BLaER1 (cell line): Measurements from ENCODE around the gene ASAP3.

Source experiments
- H3K27ac ChIP-seq: shearing (Covaris generic); formaldehyde crosslinking; 2 replicates; pipeline ENCODE4 v1.8.1; 2022
- H3K27me3 ChIP-seq: shearing (Covaris generic); formaldehyde crosslinking; 2 replicates; pipeline ENCODE4 v1.8.1; 2022
- H3K36me3 ChIP-seq: shearing (Covaris generic); formaldehyde crosslinking; 2 replicates; pipeline ENCODE4 v1.8.1; 2022
- H3K4me1 ChIP-seq: shearing (Covaris generic); formaldehyde crosslinking; 2 replicates; pipeline ENCODE4 v1.8.1; 2022
- H3K4me2 ChIP-seq: shearing (Covaris generic); formaldehyde crosslinking; 2 replicates; pipeline ENCODE4 v1.8.1; 2022
- H3K4me3 ChIP-seq: shearing (Covaris generic); formaldehyde crosslinking; 2 replicates; pipeline ENCODE4 v1.8.1; 2022
- H3K9ac ChIP-seq: shearing (Covaris generic); formaldehyde crosslinking; 2 replicates; pipeline ENCODE4 v1.8.1; 2022
- H3K9me3 ChIP-seq: shearing (Covaris generic); formaldehyde crosslinking; 2 replicates; pipeline ENCODE4 v1.8.1; 2022
- H4K20me1 ChIP-seq: shearing (Covaris generic); formaldehyde crosslinking; 2 replicates; pipeline ENCODE4 v1.8.1; 2022
- Cebpa-rat ChIP-seq: shearing (Covaris generic); IDR thresholded peaks from 2 replicates; pipeline ENCODE4 v1.8.1; 2022

Gene ASAP3

DNA sequence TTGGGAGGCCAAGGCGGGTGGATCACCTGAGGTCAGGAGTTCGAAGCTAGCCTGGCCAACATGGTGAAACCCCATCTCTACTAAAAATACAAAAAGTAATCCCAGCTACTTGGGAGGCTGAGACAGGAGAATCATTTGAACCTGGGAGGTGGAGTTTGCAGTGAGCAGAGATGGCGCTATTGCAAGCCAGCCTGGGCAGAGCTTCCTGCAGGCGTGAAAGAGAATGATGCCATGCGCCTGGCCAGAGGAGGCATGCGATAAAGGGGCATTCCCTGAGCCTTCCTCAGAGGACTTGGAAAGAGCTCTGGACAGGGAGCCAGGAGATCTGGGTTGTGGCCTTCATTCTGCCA lies 43.9 kb upstream of the ASAP3 start:
- no peak; the same call in 1 of the 2 replicates for TF ChIP-seq Cebpa-rat
- Histone ChIP-seq H3K36me3 (peaks cover 35% of the 10 kb centered on the region), H3K4me3 (peak overlapping the region; percentile 91), H3K27me3 (no peaks in the 10 kb centered on the region), H3K27ac (peak overlapping the region; percentile 100), H3K4me2 (peak overlapping the region; percentile 94), H3K4me1 (peaks cover 89% of the 10 kb centered on the region), H4K20me1 (peaks cover 25% of the 10 kb centered on the region; the same call in 1 of the 2 replicates), H3K9ac (peak overlapping the region; percentile 99), H3K9me3 (no peaks in the 10 kb centered on the region)

DNA sequence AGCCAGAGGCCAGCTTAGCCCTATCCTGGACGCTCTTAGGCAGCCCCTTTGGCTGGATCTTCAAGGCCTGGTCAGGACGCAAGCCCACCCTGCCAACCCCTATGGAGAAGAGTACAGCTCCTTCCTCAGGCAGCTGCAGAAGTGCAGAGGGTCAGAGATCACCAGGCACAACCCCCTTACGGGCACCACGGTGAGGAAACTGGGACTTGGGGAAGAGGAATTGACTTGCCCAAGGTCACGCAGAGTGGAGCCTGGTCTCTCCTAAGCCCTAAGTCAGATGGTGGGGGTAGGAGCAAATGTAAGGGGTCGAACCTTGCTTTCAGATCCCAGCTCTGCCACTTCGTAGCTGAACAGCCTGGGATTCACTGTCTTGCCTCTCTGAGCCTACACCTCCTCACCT lies 43.4 kb upstream of the ASAP3 start:
- no peaks in the 10 kb centered on the region for H3K9me3 ChIP-seq
- no peaks in the 10 kb centered on the region for H3K27me3 ChIP-seq
- peak overlapping the region; percentile 99 for H3K9ac ChIP-seq
- peaks cover 30% of the 10 kb centered on the region; the same call in 1 of the 2 replicates for H4K20me1 ChIP-seq
- H3K27ac ChIP-seq: peak overlapping the region; percentile 100
- peaks cover 89% of the 10 kb centered on the region for H3K4me1 ChIP-seq
- H3K4me2 ChIP-seq: peak overlapping the region; percentile 94
- H3K4me3 ChIP-seq: peak overlapping the region; percentile 91
- peaks cover 40% of the 10 kb centered on the region for H3K36me3 ChIP-seq
- TF ChIP-seq Cebpa-rat: no peak

DNA sequence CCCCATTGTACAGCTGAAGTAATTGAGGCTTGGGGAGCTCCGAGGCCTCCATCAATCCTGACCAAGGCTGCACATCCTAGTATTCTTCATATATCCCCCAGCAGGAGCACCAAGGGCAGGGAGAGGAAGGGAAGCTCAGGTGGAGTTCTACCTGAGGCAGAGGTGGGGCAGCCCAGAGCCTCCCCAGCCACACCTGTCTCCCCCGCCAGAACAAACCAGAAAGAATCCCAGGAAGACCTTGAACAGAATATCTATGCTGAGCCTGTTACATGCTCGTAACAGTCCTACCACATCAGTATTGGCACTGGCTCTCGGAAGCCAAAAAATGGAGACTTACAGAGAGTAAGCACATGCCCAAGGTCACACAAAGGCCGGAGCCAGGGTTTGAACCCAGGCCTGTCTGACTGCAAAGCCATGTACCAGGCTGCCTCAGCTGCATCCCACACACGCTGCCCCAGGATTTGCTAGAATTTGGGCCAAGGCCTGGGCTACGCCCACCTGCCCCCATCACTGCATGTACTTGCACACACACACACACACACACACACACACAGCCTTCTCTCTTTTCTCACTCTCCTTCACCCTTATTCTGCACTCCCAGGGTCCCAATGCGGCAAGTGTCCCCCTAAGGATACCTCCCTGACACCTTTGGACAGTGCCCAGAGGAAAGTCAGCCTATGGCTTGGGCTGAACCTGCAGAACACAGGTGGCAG lies 42.5 kb upstream of the ASAP3 start:
- peak overlapping the region; percentile 100 for H3K27ac ChIP-seq
- no peaks in the 10 kb centered on the region for H3K9me3 ChIP-seq
- peak overlapping the region; percentile 91 for H3K4me3 ChIP-seq
- H3K36me3 ChIP-seq: peaks cover 49% of the 10 kb centered on the region
- H3K4me1 ChIP-seq: peaks cover 89% of the 10 kb centered on the region
- H3K9ac ChIP-seq: peak overlapping the region; percentile 99
- H3K27me3 ChIP-seq: no peaks in the 10 kb centered on the region
- TF ChIP-seq Cebpa-rat: no peak
- H3K4me2 ChIP-seq: peak overlapping the region; percentile 94
- peaks cover 39% of the 10 kb centered on the region; the same call in 1 of the 2 replicates for H4K20me1 ChIP-seq

GRCh38 chr1:23525558-23526250 lies 41.7 kb upstream of the ASAP3 start:
- no peak for TF ChIP-seq Cebpa-rat
- Histone ChIP-seq H4K20me1 (peaks cover 46% of the 10 kb centered on the region), H3K9ac (peak overlapping the region; percentile 99), H3K4me2 (peak overlapping the region; percentile 94), H3K27ac (peak overlapping the region; percentile 100), H3K36me3 (peaks cover 57% of the 10 kb centered on the region), H3K9me3 (no peaks in the 10 kb centered on the region), H3K4me3 (peak overlapping the region; percentile 91), H3K27me3 (no peaks in the 10 kb centered on the region), H3K4me1 (peaks cover 94% of the 10 kb centered on the region)

DNA sequence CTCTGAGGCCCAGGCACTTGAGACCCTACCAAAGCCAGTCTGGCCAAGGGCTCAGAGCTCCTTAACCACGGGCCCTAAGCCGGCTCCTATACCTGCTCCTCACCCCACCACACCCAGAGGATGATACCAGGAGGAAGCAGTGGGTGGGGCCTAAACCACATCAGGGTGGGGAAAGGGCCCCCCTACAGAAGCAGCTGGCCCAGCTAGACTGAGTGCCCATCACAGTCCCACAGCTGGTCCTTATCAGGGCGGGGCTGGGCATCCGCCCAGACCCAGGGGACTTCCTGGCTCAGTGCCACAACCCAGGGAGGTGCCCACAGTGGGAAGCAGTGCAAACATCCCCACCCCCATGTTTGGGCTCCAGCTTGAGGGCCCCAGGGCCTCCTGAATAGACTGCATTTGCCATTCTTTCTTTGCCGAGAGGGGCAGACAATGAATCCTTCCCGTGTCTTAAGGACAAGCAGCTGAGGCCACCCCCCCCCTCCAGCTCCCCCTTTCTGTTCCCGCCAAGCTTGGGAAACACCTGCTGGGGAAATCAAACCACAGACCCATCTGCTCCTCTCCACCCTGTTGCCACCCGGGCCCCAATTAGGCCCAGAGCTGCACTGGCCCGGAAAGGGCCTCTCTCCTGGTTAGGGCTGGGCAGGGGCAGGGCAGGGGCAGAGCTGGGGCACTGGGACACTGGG lies 40.9 kb upstream of the ASAP3 start:
- Histone ChIP-seq H3K9ac (peak overlapping the region; percentile 99), H3K4me2 (peak overlapping the region; percentile 94), H4K20me1 (peaks cover 52% of the 10 kb centered on the region), H3K4me3 (peak overlapping the region; percentile 91), H3K36me3 (peaks cover 65% of the 10 kb centered on the region), H3K4me1 (peaks cover 94% of the 10 kb centered on the region), H3K27me3 (no peaks in the 10 kb centered on the region), H3K27ac (peak overlapping the region; percentile 100), H3K9me3 (no peaks in the 10 kb centered on the region)
- no peak for TF ChIP-seq Cebpa-rat

- no peaks in the 10 kb centered on the region for H3K27me3 ChIP-seq
- H3K4me1 ChIP-seq: peaks cover 89% of the 10 kb centered on the region
- H3K9me3 ChIP-seq: no peaks in the 10 kb centered on the region
- peak overlapping the region; percentile 99 for H3K9ac ChIP-seq
- peak overlapping the region; percentile 94 for H3K4me2 ChIP-seq
- peak overlapping the region; percentile 100 for H3K27ac ChIP-seq
- TF ChIP-seq Cebpa-rat: no peak
- peaks cover 72% of the 10 kb centered on the region for H3K36me3 ChIP-seq
- peaks cover 57% of the 10 kb centered on the region for H4K20me1 ChIP-seq
- peak overlapping the region; percentile 52 for H3K4me3 ChIP-seq
Measured at GRCh38 chr1:23524163-23524562, 40.2 kb upstream of the ASAP3 start.

DNA sequence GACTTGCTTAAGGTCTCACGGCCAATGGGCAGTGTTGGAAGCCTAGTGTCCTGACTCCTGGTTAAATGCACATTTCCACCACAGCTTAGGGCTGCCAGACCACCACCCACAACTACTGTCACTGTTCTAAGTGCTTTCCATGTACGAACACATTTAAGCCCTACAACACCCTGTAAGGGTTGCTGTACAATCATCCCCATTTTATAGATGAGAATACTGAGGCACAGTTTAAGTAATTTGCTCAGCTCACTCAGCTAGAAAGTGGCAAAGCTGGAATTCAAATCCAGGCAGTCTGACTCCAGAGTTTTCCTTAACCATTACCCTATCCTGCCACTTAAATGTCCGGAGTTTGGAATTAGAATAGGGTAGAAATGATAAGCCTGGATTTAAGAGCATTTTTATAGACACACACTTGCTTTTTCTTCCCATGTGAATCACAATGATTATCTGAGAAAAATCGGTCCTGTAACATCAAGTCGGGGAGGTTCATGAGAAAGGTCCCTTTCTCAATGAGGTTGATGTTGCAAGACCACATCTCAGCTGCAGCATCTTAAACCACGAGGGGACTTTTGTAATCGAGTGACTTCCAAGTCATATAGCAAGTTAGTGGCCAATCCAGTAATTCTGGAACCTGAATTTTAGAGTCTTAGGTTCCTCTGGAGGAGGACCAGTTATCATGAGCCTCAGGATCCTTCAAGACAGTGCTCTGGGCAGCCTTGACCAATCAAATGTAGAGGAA lies 38.4 kb upstream of the ASAP3 start:
- no peak for TF ChIP-seq Cebpa-rat
- Histone ChIP-seq H3K4me2 (peak overlapping the region; percentile 94), H3K27ac (peak overlapping the region; percentile 100), H3K4me1 (peaks cover 74% of the 10 kb centered on the region), H3K36me3 (peaks cover 83% of the 10 kb centered on the region), H3K9ac (peak overlapping the region; percentile 13; the same call in 1 of the 2 replicates), H3K9me3 (no peaks in the 10 kb centered on the region), H3K27me3 (no peaks in the 10 kb centered on the region), H4K20me1 (peaks cover 64% of the 10 kb centered on the region), H3K4me3 (no peak overlapping the region)

GRCh38 chr1:23521588-23521987 lies 37.6 kb upstream of the ASAP3 start:
- Histone ChIP-seq H3K4me2 (peak overlapping the region; percentile 57), H3K9ac (peak overlapping the region; percentile 38; the same call in 1 of the 2 replicates), H3K36me3 (peaks cover 83% of the 10 kb centered on the region), H3K4me3 (no peak overlapping the region), H3K4me1 (peaks cover 66% of the 10 kb centered on the region), H3K27me3 (no peaks in the 10 kb centered on the region), H3K27ac (peak overlapping the region; percentile 68), H4K20me1 (peaks cover 69% of the 10 kb centered on the region), H3K9me3 (no peaks in the 10 kb centered on the region)
- TF ChIP-seq Cebpa-rat: no peak

- no peak for TF ChIP-seq Cebpa-rat
- H3K9ac ChIP-seq: no peak overlapping the region
- peaks cover 29% of the 10 kb centered on the region for H3K4me1 ChIP-seq
- H3K27ac ChIP-seq: no peak overlapping the region
- peaks cover 93% of the 10 kb centered on the region for H4K20me1 ChIP-seq
- no peaks in the 10 kb centered on the region for H3K9me3 ChIP-seq
- H3K4me3 ChIP-seq: no peak overlapping the region
- H3K36me3 ChIP-seq: peaks cover 100% of the 10 kb centered on the region
- no peak overlapping the region for H3K4me2 ChIP-seq
- H3K27me3 ChIP-seq: no peaks in the 10 kb centered on the region
Measured at GRCh38 chr1:23517581-23517980, 33.6 kb upstream of the ASAP3 start.
